Brain microvascular endothelial cell (primary cell): ENCODE data around the gene MAML3.

Experiments used
- DNase-seq: peaks from one replicate; pipeline ENCODE4 v3.0.0-alpha.2; 2020
- H3K27ac ChIP-seq: fragments of 250-450 bp; sonication (Bioruptor Pico); 2 replicates; pipeline ENCODE4 v1.5.1; 2020; ENCODE audit warnings: mild to moderate bottlenecking, moderate library complexity
- H3K27me3 ChIP-seq: fragments of 250-450 bp; sonication (Bioruptor Pico); replicated peaks from 2 replicates; pipeline ENCODE4 v1.5.1; 2020; ENCODE audit warnings: mild to moderate bottlenecking
- H3K36me3 ChIP-seq: fragments of 250-450 bp; sonication (Bioruptor Pico); replicated peaks from 2 replicates; pipeline ENCODE4 v1.5.1; 2020; ENCODE audit warnings: mild to moderate bottlenecking
- H3K4me3 ChIP-seq: 2 replicates; pipeline ENCODE4 v1.5.1; 2011; ENCODE audit warnings: low read depth, mild to moderate bottlenecking, control low read depth, low read length, moderate library complexity
- CTCF ChIP-seq: IDR thresholded peaks from 2 replicates; pipeline ENCODE4 v1.5.1; 2011; ENCODE audit warnings: low read depth, mild to moderate bottlenecking, moderate library complexity, low read length, control low read depth, inconsistent platforms; ENCODE audit errors: missing control alignments
- in situ Hi-C: cut with HindIII; loops from 2 replicates; pipeline ENCODE4 v1.10.0; 2017; ENCODE audit warnings: low sequenced_read_pairs, low pct_ligation_motif_present

The MAML3 gene

GRCh38 chr4:139904406-139904805 is 249.6 kb downstream of the MAML3 start:
- DNase-seq, result no peak
- TF ChIP-seq CTCF, result no peak
- H3K27me3 ChIP-seq, result no peaks in the 10 kb centered on the region
- in situ Hi-C loops, result no loop called here
- H3K36me3 ChIP-seq, result no peaks in the 10 kb centered on the region
- H3K27ac ChIP-seq, result no peak overlapping the region
- no peak overlapping the region for H3K4me3 ChIP-seq

GRCh38 chr4:139903845-139904244 is 250.1 kb downstream of the MAML3 start:
- DNase-seq, result no peak
- no peak overlapping the region for H3K4me3 ChIP-seq
- H3K27me3 ChIP-seq, result no peaks in the 10 kb centered on the region
- in situ Hi-C loops, result no loop called here
- H3K36me3 ChIP-seq, result no peaks in the 10 kb centered on the region
- no peak overlapping the region for H3K27ac ChIP-seq
- TF ChIP-seq CTCF, result no peak

GRCh38 chr4:139902321-139903320 is 251.4 kb downstream of the MAML3 start:
- peak overlapping the region; percentile 9 for H3K4me3 ChIP-seq

GRCh38 chr4:139901531-139902320 is 252.3 kb downstream of the MAML3 start:
- peak overlapping the region; percentile 23 for H3K4me3 ChIP-seq
- H3K27me3 ChIP-seq, result no peaks in the 10 kb centered on the region
- H3K27ac ChIP-seq, result no peak overlapping the region
- in situ Hi-C loops, result no loop called here
- DNase-seq, result no peak
- no peak for TF ChIP-seq CTCF
- H3K36me3 ChIP-seq, result no peaks in the 10 kb centered on the region

More at GRCh38 chr4:139902321-139903320, 251.4 kb downstream of the MAML3 start:
- H3K27me3 ChIP-seq, result no peaks in the 10 kb centered on the region
- H3K36me3 ChIP-seq, result no peaks in the 10 kb centered on the region
- DNase-seq, result no peak
- H3K27ac ChIP-seq, result no peak overlapping the region
- no peak for TF ChIP-seq CTCF
- in situ Hi-C loops, result no loop called here

GRCh38 chr4:139900964-139901376 is 253.0 kb downstream of the MAML3 start:
- in situ Hi-C loops, result no loop called here
- no peak overlapping the region for H3K27ac ChIP-seq
- no peaks in the 10 kb centered on the region for H3K36me3 ChIP-seq
- H3K27me3 ChIP-seq, result no peaks in the 10 kb centered on the region
- no peak for DNase-seq
- TF ChIP-seq CTCF, result no peak
- no peak overlapping the region for H3K4me3 ChIP-seq
